T-helper 1 cell treated with Interleukin-12 subunit alpha and Interleukin-12 subunit beta and Interleukin-4 antibody, amounts not matched to agents 30 ng/mL and 1 ng/mL, for 36 hours (primary cell): ENCODE measurements around the gene FBXO31. TPM values are rescaled to one million over a fixed set of nuclear protein-coding genes. Genes with fewer than 3 reads are reported as not detected.
"Not testable (repeated sequence)": the region's sequence is repeated elsewhere in the genome, so short reads cannot be mapped to it uniquely, and the experiment has no call there.

Experiments used
- intact Hi-C: fragments of 100-400 bp; cut with micrococcal nuclease; formaldehyde crosslinking; loops from one replicate; pipeline ENCODE4 v1.15.1; 2024
- total RNA-seq: library from RNA; stranded (reverse); gene quantifications from 2 replicates; pipeline ENCODE4 v1.2.3, GENCODE V29; 2022

The FBXO31 gene
- total RNA-seq, 1 donor from 2014 or later = 33.0 TPM

DNA sequence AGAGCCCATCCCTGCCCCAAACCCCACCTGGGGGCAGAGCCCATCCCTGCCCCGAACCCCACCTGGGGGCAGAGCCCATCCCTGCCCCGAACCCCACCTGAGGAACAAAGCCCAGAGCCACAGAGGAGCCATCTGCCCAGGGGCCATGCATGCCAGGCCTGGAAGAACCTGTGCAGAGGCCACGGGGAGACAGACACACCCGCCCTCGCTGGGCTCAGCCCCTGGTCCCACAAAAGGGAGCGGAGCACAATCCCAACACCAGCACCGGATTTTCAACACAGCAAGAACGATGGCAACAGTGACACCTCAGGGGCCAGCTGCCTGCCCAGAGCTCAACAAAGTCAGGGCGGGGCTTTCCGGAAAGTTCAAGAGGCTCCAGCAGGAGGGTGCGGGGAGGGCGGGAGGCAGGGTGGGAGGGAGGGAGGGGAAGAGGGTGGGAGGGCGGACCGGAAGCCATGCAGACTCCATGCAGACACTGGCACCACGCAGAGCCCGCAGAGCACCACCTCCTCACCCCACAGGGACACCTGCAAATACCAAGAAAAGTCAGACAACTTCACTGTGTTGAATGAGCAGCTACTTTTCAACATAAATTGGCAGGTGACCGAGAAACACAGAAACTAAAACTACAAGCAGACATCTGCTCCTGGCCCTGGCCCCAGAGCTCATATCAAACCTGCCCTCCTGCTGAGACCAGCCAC, 38.5 kb downstream of the FBXO31 start:
- intact Hi-C loops = loop anchor here (1.0 to 2.0 kb wide), 2 partner anchors 38 to 49 kb away; partner anchors contain the start of gene FBXO31

- intact Hi-C loops = loop anchor here (2.0 kb wide), 1 partner anchor 38 kb away; the partner anchor contains the start of gene FBXO31
Observed at GRCh38 chr16:87344165-87344930, 39.2 kb downstream of the FBXO31 start.

DNA sequence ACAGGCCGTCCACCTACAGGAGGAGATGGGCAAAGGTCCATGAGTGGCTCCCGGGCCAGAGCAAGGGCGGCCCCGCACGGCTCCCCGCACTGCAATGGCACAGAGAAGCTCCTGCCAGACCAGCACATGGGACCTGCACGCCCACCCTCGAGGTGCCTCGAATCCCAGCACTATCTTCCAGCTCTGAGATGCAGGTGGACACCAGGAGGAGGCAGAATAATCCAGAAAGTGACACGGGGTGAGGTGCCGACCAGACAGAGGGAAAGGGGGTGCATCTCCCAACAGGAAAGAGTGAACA, 39.9 kb downstream of the FBXO31 start:
- intact Hi-C loops = loop anchor here (2.0 kb wide), 1 partner anchor 39 kb away; the partner anchor contains the start of gene FBXO31

DNA sequence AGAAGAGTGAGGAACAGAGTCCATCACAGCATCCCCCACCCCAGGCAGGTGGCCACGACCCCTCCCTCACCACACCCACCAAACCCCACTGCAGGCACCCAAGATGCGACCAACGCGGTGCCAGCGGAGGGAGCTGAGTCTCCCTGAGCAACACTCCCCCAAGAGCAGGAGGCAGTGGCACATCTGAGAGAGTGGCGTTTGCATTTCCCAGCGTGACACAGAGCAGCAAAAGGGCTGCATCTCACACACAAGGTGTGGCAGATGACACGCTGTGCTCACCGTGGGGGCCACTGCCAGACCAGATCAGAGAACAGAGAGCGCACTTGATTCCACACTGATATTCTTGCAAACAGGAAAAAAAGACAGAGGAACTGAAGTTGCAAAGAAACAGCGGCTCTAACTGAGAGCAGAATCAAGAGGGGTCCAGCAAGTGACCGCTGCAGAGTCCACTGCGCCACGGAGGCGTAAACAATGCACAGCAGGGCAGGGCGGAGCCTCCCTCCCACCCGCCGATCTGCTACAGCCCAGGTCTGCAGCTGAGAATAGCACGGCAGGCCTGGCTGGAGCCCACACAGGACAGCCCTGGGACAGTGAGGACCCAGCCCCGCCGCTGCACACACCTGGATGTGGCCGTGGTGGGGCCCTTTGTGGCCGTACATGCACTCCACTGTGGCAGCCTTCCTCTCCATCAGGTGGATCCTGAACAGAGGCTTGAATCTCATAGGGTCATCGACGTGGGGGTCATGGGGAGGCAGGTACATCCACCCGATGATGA, 40.4 kb downstream of the FBXO31 start:
- intact Hi-C loops = no loop called here

DNA sequence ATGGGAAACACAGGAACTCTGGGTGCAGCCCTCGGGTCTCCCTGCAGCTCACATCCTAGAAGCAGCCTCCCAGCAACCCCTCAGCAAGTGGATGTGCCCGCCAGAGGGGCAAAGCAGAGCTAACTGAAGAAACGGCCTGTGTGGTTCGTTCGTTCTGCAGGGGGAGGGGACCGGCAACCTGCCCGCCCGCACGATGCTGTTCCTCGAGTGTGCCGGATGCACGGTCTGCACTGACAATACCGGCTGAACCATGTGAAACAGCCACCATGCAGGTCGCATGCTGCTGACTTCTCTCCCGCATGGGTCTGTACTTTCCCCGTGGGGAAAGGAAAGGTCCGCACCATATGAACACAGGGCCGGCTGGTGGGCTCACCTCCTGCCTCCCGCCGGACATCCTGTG, 41.1 kb downstream of the FBXO31 start:
- intact Hi-C loops = no loop called here

DNA sequence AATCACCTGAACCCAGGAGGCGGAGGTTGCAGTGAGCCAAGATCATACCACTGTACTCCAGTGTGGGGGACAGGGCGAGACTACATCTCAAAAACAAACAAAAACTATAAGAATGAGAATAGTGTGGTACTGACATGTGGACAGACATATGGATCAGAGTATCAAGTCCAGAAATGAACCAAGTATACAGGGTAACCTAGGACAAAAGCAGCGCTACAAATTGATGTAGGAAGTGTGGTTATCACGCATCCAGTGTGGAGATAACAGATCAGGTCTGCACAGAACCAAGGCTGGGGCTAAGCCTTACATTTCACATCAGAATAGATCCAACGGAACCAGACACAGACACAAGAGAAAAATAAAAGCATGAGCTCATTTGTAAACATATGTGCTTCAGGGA, 43.4 kb downstream of the FBXO31 start:
- intact Hi-C loops = no loop called here

DNA sequence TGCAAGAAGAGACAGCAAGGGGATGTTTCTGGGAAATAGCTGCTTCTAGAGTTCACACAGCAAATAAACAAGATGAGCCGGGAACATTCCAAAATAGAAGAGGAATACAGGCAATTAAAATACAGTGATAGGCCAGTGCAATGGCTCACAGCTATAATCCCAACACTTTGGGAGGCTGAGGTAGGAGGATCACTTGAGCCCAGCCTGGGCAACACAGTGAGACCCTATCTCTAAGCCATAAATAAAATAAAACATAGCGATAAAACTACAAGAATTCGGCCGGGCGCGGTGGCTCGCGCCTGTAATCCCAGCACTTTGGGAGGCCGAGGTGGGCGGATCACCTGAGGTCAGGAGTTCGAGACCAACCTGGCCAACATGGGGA, 43.9 kb downstream of the FBXO31 start:
- intact Hi-C loops = not testable (repeated sequence)

- intact Hi-C loops = no loop called here
Observed at GRCh38 chr16:87339086-87339723, 44.4 kb downstream of the FBXO31 start.

DNA sequence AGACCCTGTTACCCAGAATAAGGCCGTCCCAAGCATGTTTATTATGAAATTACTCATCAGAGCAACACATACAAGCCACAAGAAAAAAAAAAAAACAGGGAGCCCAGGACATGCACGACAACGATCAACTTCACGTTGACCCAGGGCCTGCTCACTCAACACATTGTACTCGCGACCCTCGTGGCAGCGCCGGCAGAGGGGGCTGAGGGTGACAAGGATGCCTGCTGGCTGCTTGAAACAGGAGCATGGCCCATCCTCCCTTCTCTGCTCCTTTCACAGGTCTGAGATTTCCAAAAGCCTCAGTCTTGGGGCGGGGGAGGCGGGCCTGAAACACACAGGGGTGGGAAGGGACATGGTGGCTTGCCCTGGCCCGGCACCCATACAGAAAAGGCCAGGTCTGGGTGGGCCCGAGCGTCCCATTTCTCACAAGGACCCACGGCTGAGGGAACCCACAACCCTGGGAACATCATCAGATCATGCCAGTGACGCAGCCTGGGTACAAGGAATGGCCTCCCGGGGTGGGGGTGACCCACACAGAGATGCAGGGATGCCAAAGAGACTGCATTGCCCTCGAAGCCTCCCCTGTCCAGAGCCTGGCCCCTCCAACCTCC, 45.3 kb downstream of the FBXO31 start:
- intact Hi-C loops = no loop called here

DNA sequence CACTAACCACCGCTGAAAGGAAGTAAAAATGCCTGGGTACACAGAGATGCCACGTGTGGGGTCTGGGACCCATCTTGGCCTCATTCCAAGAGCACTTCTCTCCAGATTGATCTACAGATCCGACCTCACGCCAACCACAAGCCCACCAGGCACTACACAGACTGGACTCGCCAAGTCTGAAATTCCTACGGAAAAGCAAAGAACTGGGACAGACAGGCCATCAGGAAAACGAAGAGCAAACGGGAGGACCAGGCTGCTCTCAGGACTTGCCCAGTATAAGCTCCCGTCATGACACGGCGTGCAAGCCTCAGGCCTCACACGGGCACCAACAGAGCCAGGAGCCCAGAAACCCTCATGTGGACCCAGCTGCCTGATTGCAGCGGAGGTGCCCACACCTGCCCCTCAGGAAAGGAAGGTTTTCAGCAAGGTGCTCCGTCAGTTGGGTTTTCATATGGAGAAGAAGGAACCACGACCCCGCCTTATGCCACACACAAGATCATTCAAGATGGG, 46.3 kb downstream of the FBXO31 start:
- intact Hi-C loops = no loop called here

DNA sequence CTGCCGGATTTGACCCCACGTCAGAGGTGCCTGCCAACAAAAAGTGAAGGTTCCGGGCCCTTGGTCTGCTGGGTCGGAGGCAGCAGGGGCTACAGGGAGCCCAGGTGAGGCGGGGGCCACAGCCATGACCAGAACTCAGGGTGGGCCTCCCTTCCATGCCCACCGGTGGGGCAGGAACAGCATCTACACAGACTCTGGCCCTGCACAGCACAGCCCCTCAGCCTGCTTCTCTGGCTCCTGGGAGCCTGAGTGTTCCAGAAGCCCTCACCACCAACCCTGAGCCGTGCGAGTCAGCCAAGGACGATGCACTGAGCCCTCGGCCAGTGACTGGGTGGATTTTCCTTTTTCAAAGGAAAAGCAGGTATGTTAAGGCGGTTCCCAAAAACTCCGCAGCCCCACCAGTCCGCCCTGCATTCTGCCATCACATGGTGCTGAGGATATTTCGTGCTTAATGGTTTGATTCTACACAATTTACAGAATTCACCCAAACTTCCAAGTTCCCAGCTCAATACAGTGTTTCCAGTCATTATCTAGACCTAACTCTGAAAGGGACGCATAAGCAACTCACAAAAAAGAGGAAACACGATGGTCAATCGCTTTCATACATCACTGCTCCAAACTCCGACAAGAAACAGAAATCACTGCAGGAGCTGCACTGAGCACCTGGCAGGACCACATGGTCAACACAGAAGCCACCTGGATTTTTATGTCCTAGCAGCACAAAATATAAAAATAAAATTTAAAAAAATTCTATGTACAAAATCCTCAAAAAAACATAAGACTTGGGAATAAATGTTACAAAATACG, 46.9 kb downstream of the FBXO31 start:
- intact Hi-C loops = no loop called here

DNA sequence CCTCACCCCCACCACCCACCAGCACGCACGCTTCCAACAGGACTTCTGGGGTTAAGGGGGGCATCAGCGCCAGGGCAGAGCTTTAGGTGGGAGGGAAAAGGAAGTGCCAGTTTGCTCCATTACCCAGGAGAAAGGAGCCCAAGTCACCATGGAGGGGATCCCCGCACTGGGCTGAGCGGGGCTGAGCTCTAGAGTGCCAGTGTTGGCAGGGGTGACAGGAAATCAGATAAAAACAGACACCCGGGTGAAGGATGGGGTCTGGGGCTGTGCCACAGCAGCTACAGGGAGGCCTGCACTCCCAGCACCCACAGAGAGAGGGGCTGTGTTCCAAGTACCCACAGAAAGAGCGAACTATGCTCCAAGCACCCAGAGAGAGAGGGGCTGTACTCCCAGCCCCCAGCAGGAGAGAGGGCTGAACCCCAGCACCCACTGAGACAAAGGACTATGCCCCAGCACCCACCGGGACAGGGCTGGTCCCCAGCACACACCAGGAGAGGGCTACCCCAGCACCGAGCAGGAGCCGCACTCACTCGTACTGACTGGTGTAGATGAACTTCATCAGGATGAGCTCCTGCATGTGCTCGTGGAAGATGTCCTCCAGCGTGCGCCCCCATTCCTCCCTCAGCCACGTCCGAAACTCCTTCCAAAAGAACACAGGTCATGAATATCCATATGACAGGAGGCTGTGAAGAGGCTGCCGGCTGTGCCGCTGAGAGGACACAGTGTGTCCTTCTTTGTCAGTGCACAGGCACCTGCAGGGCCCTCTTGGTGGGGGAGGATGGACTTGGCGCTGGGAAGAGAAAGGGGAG, 47.7 kb downstream of the FBXO31 start:
- intact Hi-C loops = no loop called here

DNA sequence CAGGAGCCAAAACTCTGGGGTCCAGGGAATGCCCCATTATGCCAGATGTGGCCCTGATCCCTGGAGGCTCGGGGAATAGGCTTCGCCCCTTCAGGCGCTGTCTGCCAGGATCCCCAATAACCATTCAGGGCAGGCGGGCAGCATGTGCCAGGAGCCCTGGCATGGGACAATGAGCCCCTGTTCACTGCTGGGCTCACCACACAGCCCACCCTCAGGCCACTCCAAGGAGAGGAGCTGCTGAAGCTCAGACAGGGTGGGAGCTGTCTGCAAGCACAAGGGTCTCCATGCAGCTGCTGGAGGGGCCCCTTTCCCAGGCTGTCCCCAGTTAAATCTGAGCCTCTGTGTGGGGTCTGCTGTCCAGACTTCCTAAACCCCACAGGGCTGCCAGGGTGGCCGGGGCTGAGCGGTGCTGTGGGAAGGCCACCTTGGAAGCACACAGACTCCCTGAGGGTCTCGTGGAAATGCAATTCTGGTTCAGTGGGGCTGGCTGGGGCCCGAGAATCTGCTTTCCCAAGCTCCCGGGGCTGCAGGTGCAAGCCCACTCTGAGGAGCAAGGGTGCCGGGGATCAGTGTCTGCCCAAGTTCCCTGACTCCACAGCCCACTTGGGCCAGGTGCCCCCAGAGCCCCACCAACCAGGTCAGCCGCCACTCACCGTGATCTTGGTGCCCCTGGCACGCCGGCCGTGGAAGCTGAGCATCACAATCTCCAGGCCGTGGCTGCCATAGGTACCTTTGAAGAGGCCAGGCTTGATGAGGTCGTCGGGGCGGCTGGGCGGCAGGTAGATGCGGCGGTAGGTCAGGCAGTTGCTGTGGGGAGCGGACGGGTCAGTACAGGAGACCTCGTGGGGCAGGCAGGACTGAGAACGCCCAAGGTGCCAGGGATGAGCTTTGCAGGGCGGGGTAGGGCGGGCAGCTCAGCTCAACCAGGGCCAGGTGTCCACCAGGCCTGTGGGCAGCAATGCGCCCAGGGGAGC, 48.6 kb downstream of the FBXO31 start:
- intact Hi-C loops = no loop called here

- intact Hi-C loops = no loop called here
Observed at GRCh38 chr16:87333581-87334331, 49.8 kb downstream of the FBXO31 start.

DNA sequence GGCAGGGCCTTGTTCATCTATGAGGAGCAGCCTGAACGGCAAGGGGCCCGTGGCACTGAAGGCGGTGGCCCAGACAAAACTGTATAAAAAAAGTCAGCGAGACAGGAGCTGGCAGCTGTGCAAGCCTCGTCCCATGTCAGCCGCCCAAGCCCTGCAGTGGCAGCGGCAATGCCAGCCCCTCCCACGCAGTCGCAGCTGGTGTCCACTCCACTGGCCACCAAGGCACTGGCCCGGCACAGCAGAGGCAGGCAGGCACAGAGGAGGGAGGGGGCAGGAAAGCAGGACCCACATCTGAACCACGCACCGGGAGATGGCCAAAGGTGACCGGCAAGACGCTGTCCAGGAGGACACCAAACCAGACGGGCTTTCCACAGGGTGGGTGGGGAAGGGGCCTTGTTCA, 50.5 kb downstream of the FBXO31 start:
- intact Hi-C loops = no loop called here

GRCh38 chr16:87332150-87332549, 51.4 kb downstream of the FBXO31 start:
- intact Hi-C loops = no loop called here

DNA sequence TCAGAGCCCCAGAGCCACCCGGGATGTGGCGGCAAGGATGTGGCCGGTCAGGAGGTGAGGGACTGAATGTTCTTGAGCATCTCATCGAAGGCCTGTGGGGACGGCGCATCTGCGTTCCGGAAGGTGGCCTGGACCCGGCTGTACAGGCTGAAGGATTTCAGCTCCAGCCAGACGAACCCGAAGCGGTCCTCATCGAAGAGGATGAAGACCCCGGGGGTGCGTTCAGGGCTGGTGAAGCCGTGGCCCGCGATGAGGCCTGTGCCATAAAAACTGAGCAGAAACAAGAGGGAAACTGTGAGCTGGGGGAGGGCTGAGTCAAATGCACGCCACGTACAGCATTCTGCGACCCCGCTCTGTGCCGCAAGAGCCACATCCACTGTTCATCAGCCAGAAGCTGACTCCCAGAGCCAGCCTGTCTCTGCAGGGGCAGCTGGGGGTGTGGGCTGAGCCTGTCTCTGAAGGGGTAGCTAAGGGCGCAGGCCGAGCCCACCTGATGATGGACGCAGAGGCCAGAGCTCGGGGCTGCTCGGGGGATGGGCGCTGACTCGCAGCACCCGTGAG, 52.3 kb downstream of the FBXO31 start:
- intact Hi-C loops = no loop called here
